ENCODE data around the gene MALAT1. TPM values are rescaled to one million over a fixed set of nuclear protein-coding genes. Genes with fewer than 3 reads are reported as not detected.

Gene MALAT1
- total RNA-seq, 1 donor from 2014 or later, result 9,030 TPM

GRCh38 chr11:65530157-65530496 lies 31.3 kb downstream of the MALAT1 start:
- Histone ChIP-seq H3K4me3 (no peak overlapping the region), H2AFZ (replicated peaks) (no peak overlapping the region), H3K9ac (no peak overlapping the region), H3K27ac (no peak overlapping the region), H3F3A (ENCODE audit: low read depth) (peaks cover 4% of the 10 kb centered on the region), H3K36me3 (no peaks in the 10 kb centered on the region), H4K20me1 (ENCODE audit: low read depth) (peaks cover 43% of the 10 kb centered on the region), H3K79me2 (ENCODE audit: low read depth) (peaks cover 14% of the 10 kb centered on the region), H3K4me2 (no peak overlapping the region), H3K4me1 (peaks cover 5% of the 10 kb centered on the region), H3K9me3 (ENCODE audit: low read depth) (no peaks in the 10 kb centered on the region), H3K27me3 (no peaks in the 10 kb centered on the region)
- no peak for DNase-seq (ENCODE audit: low spot score)
- Mint-ChIP-seq H3K36me3 (peaks cover 25% of the 10 kb centered on the region), H3K27ac (no peak overlapping the region), H3K4me1 (peaks cover 12% of the 10 kb centered on the region), H3K27me3 (ENCODE audit: insufficient read depth, low read depth) (peaks cover 2% of the 10 kb centered on the region), H3K9me3 (no peaks in the 10 kb centered on the region), H3K4me3 (peak overlapping the region; percentile 35)
- TF ChIP-seq CTCF (IDR thresholded peaks at IDR 0.05) (peak; percentile 44), EZH2 (IDR thresholded peaks at IDR 0.05) (no peak), EZH2phosphoT487 (IDR thresholded peaks at IDR 0.05) (no peak)

- no peaks in the 10 kb centered on the region for H3K79me2 ChIP-seq (ENCODE audit: low read depth)
- Mint-ChIP-seq H3K4me1 (peaks cover 4% of the 10 kb centered on the region), H3K36me3 (peaks cover 29% of the 10 kb centered on the region), H3K9me3 (no peaks in the 10 kb centered on the region), H3K27me3 (ENCODE audit: insufficient read depth, low read depth) (peaks cover 5% of the 10 kb centered on the region), H3K4me3 (no peak overlapping the region), H3K27ac (no peak overlapping the region)
- no peak overlapping the region for H3K4me3 ChIP-seq
- H3K27ac ChIP-seq, result no peak overlapping the region
- H2AFZ ChIP-seq (replicated peaks), result no peak overlapping the region
- no peaks in the 10 kb centered on the region for H3K36me3 ChIP-seq
- peaks cover 29% of the 10 kb centered on the region for H4K20me1 ChIP-seq (ENCODE audit: low read depth)
- H3K9ac ChIP-seq, result no peak overlapping the region
- H3K4me1 ChIP-seq, result no peaks in the 10 kb centered on the region
- DNase-seq (ENCODE audit: low spot score), result no peak
- no peak overlapping the region for H3K4me2 ChIP-seq
- H3K27me3 ChIP-seq, result peaks cover 5% of the 10 kb centered on the region
- peaks cover 4% of the 10 kb centered on the region for H3F3A ChIP-seq (ENCODE audit: low read depth)
- no peak for TF ChIP-seq EZH2 (IDR thresholded peaks at IDR 0.05)
- no peak for TF ChIP-seq CTCF (IDR thresholded peaks at IDR 0.05)
- no peak for TF ChIP-seq EZH2phosphoT487 (IDR thresholded peaks at IDR 0.05)
- H3K9me3 ChIP-seq (ENCODE audit: low read depth), result no peaks in the 10 kb centered on the region
Measured at GRCh38 chr11:65532388-65533064, 33.7 kb downstream of the MALAT1 start.

GRCh38 chr11:65535102-65535501 lies 36.3 kb downstream of the MALAT1 start:
- peaks cover 21% of the 10 kb centered on the region for H3K36me3 Mint-ChIP-seq
- no peak overlapping the region for H2AFZ ChIP-seq (replicated peaks)
- peaks cover 9% of the 10 kb centered on the region for H3K27me3 Mint-ChIP-seq (ENCODE audit: insufficient read depth, low read depth)
- H3K36me3 ChIP-seq, result no peaks in the 10 kb centered on the region
- peaks cover 2% of the 10 kb centered on the region for H3K4me1 Mint-ChIP-seq
- TF ChIP-seq CTCF (IDR thresholded peaks at IDR 0.05), result no peak
- TF ChIP-seq EZH2 (IDR thresholded peaks at IDR 0.05), result no peak
- TF ChIP-seq EZH2phosphoT487 (IDR thresholded peaks at IDR 0.05), result no peak
- H3F3A ChIP-seq (ENCODE audit: low read depth), result peaks cover 26% of the 10 kb centered on the region
- peaks cover 16% of the 10 kb centered on the region for H3K4me1 ChIP-seq
- peaks cover 31% of the 10 kb centered on the region for H3K27me3 ChIP-seq
- no peak overlapping the region for H3K4me3 ChIP-seq
- DNase-seq (ENCODE audit: low spot score), result no peak
- no peak overlapping the region for H3K4me3 Mint-ChIP-seq
- no peak overlapping the region for H3K9ac ChIP-seq
- peaks cover 41% of the 10 kb centered on the region for H4K20me1 ChIP-seq (ENCODE audit: low read depth)
- H3K4me2 ChIP-seq, result no peak overlapping the region
- no peak overlapping the region for H3K27ac Mint-ChIP-seq
- no peaks in the 10 kb centered on the region for H3K9me3 Mint-ChIP-seq
- H3K79me2 ChIP-seq (ENCODE audit: low read depth), result no peaks in the 10 kb centered on the region
- H3K27ac ChIP-seq, result no peak overlapping the region
- no peaks in the 10 kb centered on the region for H3K9me3 ChIP-seq (ENCODE audit: low read depth)

All from neural progenitor cell (in vitro differentiated cells).